GM21529 (cell line): ENCODE measurements around the gene EIF3F.

ENCODE experiments used
- ATAC-seq: cut with Tn5 transposase; IDR thresholded peaks from one replicate; pipeline ENCODE4 v1.9.1; 2021; ENCODE audit not compliant: unreplicated experiment

EIF3F gene, protein sequence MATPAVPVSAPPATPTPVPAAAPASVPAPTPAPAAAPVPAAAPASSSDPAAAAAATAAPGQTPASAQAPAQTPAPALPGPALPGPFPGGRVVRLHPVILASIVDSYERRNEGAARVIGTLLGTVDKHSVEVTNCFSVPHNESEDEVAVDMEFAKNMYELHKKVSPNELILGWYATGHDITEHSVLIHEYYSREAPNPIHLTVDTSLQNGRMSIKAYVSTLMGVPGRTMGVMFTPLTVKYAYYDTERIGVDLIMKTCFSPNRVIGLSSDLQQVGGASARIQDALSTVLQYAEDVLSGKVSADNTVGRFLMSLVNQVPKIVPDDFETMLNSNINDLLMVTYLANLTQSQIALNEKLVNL

DNA sequence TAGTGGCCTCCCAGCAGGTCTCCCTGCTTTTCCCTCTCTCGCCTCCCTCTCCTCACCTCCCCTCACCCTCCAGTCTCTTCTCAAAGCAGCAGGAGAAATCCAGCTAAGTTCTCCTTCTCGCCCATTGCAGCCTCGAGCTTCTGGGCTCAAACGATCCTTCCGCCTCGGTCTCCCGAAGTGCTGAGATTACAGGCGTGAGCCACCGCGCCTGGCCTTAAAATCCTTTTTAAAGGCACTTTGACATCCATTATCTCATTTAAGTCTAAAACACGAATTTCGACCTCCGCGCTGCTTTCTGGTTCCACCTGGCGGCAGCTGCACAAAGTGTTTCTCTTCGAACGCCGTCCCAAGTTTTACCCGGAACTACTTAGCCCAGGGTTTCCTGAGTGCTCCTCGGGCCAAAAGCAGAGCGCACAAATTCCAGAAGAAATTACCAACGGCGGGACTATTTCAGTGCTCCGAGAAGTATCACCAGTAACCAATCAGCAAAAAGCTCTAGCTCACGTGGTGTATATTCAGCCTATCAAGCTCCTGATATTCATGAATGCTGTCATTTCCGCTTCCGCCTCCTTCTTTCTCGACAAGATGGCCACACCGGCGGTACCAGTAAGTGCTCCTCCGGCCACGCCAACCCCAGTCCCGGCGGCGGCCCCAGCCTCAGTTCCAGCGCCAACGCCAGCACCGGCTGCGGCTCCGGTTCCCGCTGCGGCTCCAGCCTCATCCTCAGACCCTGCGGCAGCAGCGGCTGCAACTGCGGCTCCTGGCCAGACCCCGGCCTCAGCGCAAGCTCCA is at the start of gene EIF3F:
TSS of gene EIF3F (plus strand) at position 570 of the 792 bp plus-strand sequence. CDS start at position 586, 16 bp downstream.
- ATAC-seq, result peak; percentile 96

DNA sequence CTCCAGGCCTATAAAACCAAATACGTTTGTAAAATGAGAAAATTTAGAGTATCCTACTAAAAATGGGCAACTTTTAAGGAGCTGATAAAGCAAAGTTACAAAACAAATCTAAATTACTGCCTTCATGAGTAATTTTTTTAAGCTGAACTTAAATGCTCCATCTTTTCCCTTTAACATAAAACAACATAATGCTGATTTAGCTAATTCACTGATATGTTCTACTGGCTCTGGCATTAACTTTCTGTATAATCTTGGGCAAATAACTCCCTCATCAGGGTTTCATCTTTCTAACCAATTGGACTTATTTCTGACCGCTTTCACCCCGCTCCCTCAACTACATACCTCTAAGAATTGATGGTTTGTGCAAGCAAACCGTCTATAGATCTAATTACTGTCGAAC is 46.0 kb upstream of the EIF3F start:
- ATAC-seq, result no peak

DNA sequence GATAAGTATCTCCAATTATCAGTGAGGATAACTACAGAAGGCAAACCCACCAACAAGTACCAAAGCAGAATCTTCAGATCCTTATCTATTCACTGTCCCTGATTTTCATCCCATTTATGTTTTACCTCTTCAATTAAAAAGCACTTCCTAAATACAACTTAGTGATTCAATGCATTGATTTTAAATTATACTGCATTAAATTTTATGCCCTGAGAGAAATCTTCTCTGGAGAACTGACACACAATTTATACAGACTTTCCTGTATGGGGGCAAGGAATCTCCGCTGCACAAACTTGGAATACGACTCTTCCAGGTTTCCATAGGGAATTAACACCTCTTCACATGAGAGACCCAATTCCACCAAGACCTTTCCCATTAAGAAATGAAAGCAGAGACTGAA is 45.5 kb upstream of the EIF3F start, which contains the start of gene OR10A3:
TSS of gene OR10A3 (minus strand) at position 101 of the 400 bp plus-strand sequence. CDS start 2,188 bp downstream, outside the sequence.
- no peak for ATAC-seq

DNA sequence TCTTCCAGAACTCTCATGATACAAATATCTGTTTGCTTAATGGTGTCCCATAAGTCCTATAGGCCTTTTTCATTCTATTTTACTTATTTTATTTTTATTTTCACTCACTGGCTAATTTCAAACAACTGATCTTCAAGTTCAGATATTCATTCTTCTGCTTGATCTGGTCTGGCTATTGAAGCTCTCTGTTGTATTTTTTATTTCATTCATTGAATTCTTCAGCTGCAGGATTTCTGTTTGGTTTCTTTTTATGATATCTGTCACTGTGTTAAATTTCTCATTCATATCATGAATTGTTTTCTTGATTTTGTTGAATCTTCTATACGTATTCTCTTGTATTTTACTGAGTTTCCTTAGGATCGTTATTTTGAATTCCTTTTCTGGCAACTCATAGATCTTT is 43.0 kb upstream of the EIF3F start:
- no peak for ATAC-seq

DNA sequence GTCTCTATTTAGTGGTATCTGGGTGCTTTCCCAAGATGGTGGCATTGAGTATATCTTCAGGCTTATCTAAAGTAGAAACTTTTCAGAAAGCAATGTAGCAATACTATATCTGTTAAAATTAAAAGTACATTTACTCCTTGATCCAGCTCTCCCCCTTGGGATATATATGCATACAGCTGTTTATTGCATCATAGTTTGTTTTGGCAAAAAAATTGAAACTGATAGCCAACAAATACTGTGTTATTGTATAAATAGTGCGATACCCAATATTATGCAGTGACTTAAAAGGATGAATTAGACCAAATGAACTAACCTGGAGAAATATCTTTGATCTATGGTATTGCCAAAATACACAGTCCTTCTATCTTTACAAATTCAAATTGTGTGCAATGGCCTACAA is 37.2 kb upstream of the EIF3F start:
- no peak for ATAC-seq

DNA sequence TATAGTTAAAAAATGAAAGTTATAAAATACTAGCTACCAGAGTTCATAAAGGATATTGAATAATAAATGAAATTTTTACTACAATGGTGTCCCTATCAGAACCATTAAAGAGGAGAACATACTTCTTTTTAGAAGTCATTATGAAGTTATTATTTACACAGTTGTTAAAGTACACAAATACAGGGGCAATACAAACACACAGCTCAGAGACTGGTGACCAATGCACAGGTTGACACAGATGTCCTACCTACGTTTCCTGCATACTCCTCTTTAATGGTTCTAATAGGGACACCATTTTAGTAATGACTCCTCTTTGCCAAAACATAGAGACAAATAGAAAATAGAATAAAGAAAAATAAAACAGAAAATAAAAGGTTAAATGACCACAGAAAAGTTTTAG is 31.9 kb upstream of the EIF3F start:
- no peak for ATAC-seq

DNA sequence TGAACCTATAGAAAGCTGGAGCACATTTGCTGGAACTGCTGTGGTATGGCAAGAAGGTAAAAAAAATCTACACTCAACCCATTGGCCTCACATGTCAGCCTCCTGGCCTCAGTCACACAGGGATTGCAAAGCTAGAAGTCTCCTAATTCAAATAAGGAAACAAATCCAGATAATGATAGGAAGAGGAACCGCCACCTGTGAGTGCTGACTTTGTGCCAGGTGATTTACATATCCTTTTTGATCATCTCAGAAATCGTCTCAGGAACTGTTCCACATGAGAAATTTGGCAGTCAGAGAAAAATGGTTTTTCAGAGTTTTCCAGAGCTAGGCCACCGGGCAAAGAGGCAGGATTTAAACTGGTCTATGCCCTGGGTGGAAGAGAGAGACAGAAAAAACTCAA is 22.9 kb upstream of the EIF3F start:
- ATAC-seq, result no peak

DNA sequence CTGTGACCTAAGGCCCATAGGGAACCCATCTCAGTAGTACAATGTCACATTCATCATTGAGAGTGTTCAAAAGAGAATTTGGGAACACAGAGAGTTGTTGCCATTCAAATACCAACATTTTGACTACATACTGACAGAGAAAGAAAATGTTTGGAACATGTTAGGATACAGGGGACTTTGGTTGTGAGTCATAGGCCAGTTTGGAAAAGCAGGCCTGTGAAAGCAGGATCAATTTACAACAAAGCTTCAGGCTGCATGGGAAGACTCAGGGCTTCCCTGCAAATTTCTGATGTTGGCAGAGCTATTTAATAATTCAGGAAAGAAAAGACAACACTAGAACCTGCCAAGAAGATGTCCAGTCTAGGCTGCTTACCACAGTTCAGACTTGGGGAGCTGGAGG is 22.3 kb upstream of the EIF3F start:
- ATAC-seq, result no peak

DNA sequence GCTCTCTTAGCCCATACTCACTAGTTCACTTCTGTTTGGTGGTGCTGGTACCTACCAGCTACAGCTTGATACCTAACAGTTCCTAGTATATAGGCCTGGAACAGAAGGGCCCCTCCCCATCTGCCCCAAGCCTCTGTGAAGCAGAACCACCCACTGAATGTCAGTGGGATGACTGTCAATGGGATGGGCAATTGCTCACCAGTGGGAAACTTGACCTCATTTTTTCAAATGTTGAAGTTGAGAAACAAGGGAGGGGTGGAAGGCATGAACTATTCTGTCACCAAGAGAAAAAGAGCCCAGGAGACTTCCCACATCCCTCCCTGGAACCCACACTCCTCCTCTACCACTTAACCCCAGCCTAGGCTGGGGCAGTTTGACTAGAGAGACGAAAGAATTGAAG is 21.8 kb upstream of the EIF3F start, which contains the start of gene NLRP10:
TSS of gene NLRP10 (minus strand) at position 62 of the 400 bp plus-strand sequence. CDS start 1,952 bp downstream, outside the sequence.
- no peak for ATAC-seq

DNA sequence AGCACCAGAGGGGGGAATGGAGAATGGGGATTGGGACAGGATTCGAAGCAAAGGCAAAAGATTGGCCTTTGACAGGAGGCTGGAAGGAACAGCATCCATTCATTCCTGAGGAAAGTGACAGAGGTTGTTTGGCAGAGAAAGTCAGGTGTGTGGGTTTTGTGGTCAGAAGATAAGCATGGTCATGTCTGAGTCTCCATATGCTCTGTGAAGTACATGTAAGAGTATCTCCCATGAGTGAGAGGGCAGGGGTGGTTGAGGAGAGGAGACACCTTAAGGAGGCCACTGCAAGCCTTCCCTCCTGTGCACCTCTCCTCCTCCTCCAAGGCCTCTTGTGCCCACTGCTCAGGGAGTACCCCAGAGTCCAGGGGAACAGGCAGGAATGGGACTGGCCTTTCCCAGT is 20.0 kb upstream of the EIF3F start:
- ATAC-seq, result no peak

DNA sequence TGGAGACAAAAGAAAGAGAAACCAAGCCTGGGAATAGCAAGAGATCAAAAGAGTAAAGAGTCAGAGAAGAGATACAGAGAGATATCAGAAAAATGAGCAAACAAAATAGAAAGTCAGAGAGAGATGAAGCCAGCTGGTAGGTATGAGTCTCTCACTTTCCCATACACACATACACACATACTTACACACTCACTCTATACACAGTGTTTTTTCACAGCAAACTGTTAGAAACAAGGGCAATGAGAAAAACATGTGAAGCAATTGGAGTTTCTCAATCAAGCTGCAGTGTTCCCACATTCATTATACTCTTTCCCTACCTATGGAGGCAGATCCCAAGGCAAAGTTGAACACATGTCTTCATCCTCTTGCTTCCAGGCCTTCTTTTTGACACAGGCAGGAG is 19.3 kb upstream of the EIF3F start:
- no peak for ATAC-seq

DNA sequence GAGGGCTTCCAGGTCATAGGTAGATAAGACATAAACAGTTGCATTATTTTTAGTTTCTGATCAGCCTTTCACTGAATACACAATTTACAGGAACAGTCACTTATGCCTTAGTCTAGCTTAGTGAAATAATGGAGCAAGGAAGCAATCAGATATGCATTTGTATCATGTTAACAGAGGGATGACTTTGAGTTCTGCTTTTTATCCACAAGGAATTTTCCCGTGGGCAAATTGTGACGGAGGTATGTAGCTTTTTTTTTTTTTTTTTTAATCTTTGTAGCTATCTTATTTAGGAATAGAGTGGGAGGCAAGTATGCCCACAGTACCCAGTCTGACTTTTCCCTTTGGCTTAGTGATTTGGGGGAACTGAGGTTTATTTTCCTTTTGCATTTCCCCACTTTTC is 18.5 kb upstream of the EIF3F start:
- no peak for ATAC-seq

DNA sequence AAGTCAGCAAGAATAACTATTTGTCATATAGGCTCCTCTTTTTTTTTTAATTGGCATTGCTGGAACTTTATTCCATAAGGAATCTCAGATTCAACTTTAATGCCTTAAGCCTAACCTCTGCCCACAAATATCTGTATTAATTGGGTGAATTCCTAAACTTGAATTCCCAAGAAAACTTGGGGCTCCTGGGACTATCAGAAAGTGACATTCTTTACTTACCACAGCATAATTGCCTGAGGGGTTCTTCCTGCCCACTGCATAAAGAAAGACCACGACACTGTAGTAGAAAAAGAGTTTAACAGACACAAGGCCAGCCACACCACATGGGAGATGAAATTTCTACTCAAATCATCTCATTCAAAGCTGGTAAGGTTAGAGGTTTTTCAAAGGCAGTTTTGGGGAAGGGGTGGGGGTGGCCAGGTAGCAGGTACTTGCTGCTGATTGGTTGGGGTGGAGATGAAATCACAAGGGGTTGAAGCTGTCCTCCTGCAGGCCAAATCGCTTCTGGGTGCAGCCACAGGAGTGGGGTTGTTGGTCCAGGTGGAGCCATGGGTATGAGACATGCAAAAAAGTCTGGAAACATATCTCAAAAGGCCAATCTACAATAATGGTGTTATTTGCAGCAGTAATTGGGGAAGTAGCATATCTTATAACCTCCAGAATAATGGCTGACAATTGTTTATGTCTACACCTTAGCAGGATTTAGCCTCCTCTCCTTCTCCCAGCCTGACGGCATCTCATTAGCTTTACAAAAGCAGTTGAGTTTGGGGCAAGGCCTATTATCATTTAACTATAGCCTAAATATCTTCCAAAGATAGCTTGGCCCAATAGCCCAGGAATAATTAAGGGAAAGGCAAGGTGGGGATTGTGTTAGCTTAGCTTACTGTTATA is 17.1 kb upstream of the EIF3F start:
- ATAC-seq, result no peak

DNA sequence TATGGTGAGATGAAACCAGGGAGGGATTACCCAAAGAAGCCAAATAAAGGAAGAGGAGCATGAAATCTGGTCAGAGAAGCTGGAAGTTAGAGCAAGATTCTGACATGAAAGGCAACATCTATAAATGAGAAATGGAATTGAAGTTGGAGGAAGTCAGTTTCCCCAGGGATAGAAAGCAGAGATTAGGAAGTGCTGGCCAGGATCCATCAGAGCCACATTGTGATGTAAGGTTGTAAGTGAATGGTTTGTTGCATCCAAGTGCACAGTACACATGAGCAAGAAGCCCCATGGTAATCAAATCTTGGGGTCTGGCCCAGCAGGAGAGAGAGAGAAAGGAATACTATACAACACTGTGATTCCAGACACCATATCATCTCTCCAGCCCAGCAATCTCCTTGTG is 15.3 kb upstream of the EIF3F start:
- ATAC-seq, result no peak

DNA sequence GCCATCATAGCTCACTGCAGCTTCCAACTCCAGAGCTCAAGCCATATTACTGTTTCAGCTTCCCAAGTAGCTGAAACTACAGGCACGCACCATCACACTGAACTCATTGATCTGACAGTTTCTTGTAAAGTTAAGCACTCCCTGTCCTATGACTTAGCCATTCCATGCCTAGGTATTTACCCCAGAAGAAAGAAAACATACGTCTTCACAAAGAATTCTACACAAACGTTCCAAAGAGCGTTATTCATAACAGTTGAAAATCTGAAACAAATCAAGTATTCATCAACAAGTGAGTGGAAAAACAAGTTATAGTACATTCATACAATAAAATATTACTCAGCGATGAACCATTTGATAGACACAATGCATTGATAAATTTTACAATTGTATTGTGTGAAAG is 14.1 kb upstream of the EIF3F start:
- ATAC-seq, result no peak

DNA sequence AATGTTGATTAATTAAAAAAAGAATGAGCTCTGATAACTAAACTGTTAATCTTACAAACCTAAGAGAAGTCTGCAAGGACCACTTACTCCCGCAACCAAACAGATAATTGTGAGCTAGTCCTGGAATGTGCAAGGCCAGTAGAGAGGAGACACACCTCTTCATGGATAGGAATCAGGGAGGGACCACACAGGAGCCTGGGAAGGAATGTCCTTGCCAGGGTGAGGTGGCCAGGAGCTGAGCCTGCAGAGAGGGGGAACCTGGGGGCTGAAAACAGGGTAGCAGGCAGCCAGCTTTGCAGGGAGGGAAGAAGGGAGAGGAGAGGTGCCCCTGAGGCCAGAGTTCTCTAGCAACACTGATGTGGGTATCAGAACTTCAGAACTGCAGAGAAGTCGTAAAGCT is 12.5 kb upstream of the EIF3F start:
- ATAC-seq, result no peak

DNA sequence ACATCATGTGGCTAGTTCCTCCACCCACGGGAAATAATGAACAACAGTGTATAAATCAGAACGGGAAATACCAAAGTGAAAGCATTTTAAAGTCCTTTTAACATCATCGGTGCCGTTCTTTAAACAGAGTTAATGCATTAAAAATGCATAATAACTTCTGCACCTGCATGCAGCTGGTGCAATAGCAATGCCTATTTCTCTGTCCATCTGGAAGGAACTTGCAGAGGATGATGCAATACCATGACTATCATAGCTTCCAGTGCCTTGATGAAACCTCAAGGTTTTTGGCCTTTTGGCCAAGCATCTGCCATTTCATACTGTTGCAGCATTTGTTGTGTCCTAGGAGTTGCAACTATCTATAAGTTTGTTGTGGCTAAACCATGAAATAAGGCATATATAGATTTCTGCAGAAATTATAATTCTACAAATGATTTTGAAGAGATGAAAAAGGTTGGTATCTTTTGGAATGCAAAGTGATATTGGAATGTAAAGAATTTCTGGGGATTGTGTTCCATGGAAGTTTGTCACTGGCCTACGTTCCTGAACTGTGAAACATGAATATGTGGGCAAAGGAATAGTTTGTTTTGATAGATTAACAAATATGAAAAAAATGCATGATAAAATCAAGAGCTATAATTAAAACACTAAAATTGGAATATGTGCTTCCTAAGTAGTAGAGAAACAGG is 9.8 kb upstream of the EIF3F start:
- no peak for ATAC-seq

DNA sequence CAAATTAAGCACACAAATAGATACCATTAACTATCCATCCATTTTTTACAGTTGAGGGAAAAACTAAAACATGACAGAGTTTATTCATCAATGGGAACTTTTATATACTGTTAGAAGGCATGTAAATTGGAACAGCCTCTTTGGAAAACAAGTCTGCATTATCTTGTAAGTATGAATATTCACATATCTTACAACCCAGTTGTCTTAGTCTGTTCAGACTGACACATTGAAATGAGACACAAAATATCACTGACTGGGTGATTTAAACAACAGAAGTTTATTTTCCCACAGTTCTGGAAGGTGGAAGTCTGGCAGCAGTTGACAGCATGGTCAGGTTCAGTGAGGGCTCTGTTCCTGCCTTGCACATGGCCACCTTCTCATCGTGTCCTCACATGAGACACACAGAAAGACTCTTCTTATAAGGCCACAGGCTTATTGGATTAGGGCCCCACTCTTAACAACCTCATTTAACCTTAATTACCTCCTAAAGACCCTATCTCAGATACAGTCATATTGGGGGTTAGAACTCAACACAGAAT is 5.4 kb upstream of the EIF3F start:
- ATAC-seq, result no peak

DNA sequence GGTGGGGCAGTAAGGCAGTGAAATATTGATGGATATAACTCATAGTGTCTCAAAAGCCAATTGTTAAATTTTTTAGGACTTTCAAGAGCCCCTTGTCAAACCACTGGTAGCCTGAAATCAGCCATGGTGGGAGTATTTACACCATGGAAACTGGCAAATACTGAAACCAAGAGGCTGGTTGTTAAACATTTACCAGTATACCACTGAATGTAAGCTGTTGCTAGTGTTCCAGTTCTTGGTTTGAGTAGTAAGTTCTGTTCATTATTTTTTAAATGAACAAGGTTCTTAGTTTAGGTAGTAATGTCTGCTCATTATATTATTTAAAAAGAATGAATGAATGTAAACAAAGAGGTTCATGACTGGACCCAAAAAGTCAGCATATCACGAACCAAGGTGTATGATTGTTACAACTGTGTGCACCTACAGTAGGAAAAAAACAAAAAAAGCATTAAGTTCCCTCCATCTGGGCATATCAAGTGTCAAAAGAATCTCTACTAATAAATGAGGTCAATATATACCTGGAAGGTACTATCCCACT is 4.5 kb upstream of the EIF3F start:
- peak; percentile 29 for ATAC-seq
